Lower lobe of right lung (tissue), 2 donors: Measurements from ENCODE around the gene DCAF17. TPM values are rescaled to one million over a fixed set of nuclear protein-coding genes. Genes with fewer than 3 reads are reported as not detected.
A peak's percentile ranks its signal among the peaks of the same experiment; 100 is the strongest.

Experiments
- ATAC-seq, 2 donors: fragments of 200-7000 bp; cut with Tn5 transposase; one replicate each; pipeline ENCODE4 v1.9.1; 2020 to 2022; ENCODE audit warnings: mild to moderate bottlenecking in 2 of 2, moderate library complexity in 2 of 2
- DNase-seq: peaks from one replicate; pipeline ENCODE4 v3.0.0-alpha.2; 2020
- H3K27ac ChIP-seq: fragments of 200-600 bp; one replicate; pipeline ENCODE4 v1.8.0; 2022
- H3K27me3 ChIP-seq: fragments of 200-600 bp; one replicate; pipeline ENCODE4 v1.8.0; 2022; ENCODE audit warnings: low read depth
- H3K36me3 ChIP-seq: fragments of 200-600 bp; one replicate; pipeline ENCODE4 v1.8.0; 2022; ENCODE audit warnings: mild to moderate bottlenecking
- H3K4me1 ChIP-seq: fragments of 200-600 bp; one replicate; pipeline ENCODE4 v1.8.0; 2022
- H3K4me3 ChIP-seq: fragments of 200-600 bp; one replicate; pipeline ENCODE4 v1.8.0; 2022; ENCODE audit warnings: mild to moderate bottlenecking
- H3K9me3 ChIP-seq: fragments of 200-600 bp; one replicate; pipeline ENCODE4 v1.8.0; 2022
- CTCF ChIP-seq: fragments of 200-600 bp; IDR thresholded peaks from one replicate; pipeline ENCODE4 v1.8.0; 2022; ENCODE audit warnings: antibody characterized with exemption, mild to moderate bottlenecking
- intact Hi-C: fragments of 100-400 bp; cut with DNase I; formaldehyde crosslinking; loops from one replicate; pipeline ENCODE4 v1.11.0; 2022
- total RNA-seq: library from RNA; stranded (reverse); fragmentation: NEBNext Ultra II Directional; extraction: Animal tissue kit (Norgen Biotek cat#: 25700); gene quantifications from one replicate; pipeline ENCODE4 v1.2.1, GENCODE V29; 2021
- donor health status: DM: no; HTN: yes; CAD: no; lungs with severe emphysema.

DCAF17 gene
- total RNA-seq, 1 donor from 2014 or later: 15.6 TPM

DNA sequence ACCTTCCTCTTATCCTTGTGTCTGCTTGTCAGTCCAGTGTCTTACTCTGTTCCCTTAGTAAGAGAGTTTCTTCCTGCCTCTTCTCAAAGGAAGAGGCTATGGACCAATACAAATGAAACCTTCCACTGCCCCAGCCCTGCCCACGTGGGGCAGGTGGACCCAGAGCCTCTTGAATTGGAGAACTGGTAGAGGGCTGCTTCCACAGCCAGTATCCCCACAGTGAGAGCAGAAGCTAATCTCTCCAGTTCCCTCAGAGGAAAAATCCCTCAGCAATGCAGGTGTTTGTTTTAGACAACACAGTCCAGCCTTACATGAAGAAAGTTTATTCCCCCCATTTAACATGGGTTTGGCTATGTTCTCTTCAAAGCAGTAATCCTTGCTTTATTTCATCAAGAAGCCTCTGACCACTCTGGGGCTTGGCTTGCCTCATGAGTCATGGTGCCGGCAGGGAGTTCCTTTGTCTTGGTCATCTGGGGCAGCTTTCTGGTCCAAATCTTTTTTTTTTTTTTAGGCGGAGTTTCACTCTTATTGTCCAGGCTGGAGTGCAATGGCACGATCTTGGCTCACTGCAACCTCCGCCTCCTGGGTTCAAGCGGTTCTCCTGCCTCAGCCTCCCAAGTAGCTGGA lies 81.8 kb downstream of the DCAF17 start:
- Histone ChIP-seq H3K27ac (no peak overlapping the region), H3K36me3 (no peaks in the 10 kb centered on the region), H3K9me3 (no peaks in the 10 kb centered on the region), H3K4me3 (no peak overlapping the region), H3K27me3 (no peaks in the 10 kb centered on the region), H3K4me1 (peaks cover 5% of the 10 kb centered on the region)
- intact Hi-C loops: no loop called here
- TF ChIP-seq CTCF: no peak
- DNase-seq (no peak), ATAC-seq (no peak)

DNA sequence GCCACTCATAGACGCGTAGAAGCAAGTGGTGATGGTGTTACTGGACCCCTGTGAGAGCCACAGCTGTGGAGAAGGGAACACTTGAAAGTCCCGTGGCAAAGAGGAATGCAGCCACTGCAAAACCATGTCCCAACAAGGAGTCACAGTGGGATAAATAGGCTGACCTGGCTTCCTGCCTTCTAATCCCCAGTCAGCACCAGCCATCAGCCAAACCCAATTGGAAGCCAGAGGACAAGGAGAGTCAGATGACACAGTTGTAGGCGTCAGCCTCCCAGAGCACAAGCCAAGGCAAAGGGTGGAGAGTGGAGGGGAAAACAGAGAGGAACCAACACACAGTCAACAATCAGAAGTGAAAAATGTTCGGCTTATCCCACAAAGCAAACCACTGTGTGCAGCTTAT lies 82.8 kb downstream of the DCAF17 start:
- TF ChIP-seq CTCF: no peak
- DNase-seq (no peak), ATAC-seq (no peak)
- Histone ChIP-seq H3K27me3 (no peaks in the 10 kb centered on the region), H3K9me3 (no peaks in the 10 kb centered on the region), H3K27ac (no peak overlapping the region), H3K4me1 (peaks cover 10% of the 10 kb centered on the region), H3K4me3 (no peak overlapping the region), H3K36me3 (no peaks in the 10 kb centered on the region)
- intact Hi-C loops: no loop called here

DNA sequence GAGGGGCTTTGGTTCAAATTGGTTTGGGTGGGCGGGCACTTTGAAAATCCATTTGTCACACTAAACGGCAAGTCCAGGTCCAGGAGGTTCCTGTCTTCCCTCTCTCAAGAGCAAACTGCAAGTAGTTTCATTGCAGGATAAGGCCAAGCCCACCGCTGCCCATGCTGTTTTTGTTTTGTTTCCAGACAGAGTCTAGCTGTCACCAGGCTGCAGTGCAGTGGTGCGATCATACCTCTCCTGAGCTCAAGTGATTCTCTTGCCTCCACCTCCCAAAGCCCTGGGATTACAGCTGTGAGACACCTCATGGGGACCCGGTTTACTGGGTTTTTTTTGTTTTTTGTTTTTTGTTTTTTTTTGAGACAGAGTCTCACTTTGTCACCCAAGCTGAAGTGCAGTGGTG lies 86.4 kb downstream of the DCAF17 start:
- DNase-seq: no peak
- no peaks in the 10 kb centered on the region for H3K36me3 ChIP-seq
- H3K9me3 ChIP-seq: no peaks in the 10 kb centered on the region
- H3K4me1 ChIP-seq: peaks cover 26% of the 10 kb centered on the region
- no peak overlapping the region for H3K27ac ChIP-seq
- ATAC-seq: no peak
- intact Hi-C loops: no loop called here
- no peak for TF ChIP-seq CTCF
- H3K4me3 ChIP-seq: no peak overlapping the region
- H3K27me3 ChIP-seq: no peaks in the 10 kb centered on the region

GRCh38 chr2:171521361-171522051 lies 87.5 kb downstream of the DCAF17 start:
- no peaks in the 10 kb centered on the region for H3K9me3 ChIP-seq
- no peaks in the 10 kb centered on the region for H3K36me3 ChIP-seq
- H3K27me3 ChIP-seq: no peaks in the 10 kb centered on the region
- no peak for DNase-seq
- peak overlapping the region; percentile 93 for H3K27ac ChIP-seq
- H3K4me1 ChIP-seq: peaks cover 33% of the 10 kb centered on the region
- intact Hi-C loops: no loop called here
- no peak for ATAC-seq
- peak overlapping the region; percentile 89 for H3K4me3 ChIP-seq
- TF ChIP-seq CTCF: no peak

- DNase-seq: peak; percentile 90
- no peaks in the 10 kb centered on the region for H3K27me3 ChIP-seq
- peak within 1 kb of the TSS; percentile 93 for H3K27ac ChIP-seq
- intact Hi-C loops: no loop called here
- no peak for TF ChIP-seq CTCF
- peak within 1 kb of the TSS; percentile 89 for H3K4me3 ChIP-seq
- ATAC-seq: peak; percentile 91 to 92
- no peaks in the 10 kb centered on the region for H3K36me3 ChIP-seq
- H3K4me1 ChIP-seq: peaks cover 36% of the 10 kb centered on the region
- no peaks in the 10 kb centered on the region for H3K9me3 ChIP-seq
These were observed 88.2 kb downstream of the DCAF17 start, which contains the start of gene CYBRD1 for GRCh38 chr2:171522052-171522787. Gene CYBRD1 (plus strand): TSS chr2:171522474. CDS start chr2:171522546, 72 bp downstream.
